ENCODE data around the gene MEIS1. TPM values are rescaled to one million over a fixed set of nuclear protein-coding genes. Genes with fewer than 3 reads are reported as not detected.

MEIS1 gene
- total RNA-seq, 1 donor from 2014 or later = 107 TPM

- Mint-ChIP-seq H3K9me3 (no peaks in the 10 kb centered on the region), H3K36me3 (ENCODE audit: low read depth) (no peaks in the 10 kb centered on the region), H3K4me3 (no peak overlapping the region), H3K27ac (ENCODE audit: unreplicated experiment) (no peak overlapping the region), H3K27me3 (ENCODE audit: low read depth) (peaks cover 60% of the 10 kb centered on the region), H3K4me1 (peaks cover 39% of the 10 kb centered on the region)
- no peak for DNase-seq (ENCODE audit: low read depth, low spot score)
- TF ChIP-seq CTCF (conservative IDR thresholded peaks at IDR 0.05) = peak; percentile 42
These were observed 11.4 kb upstream of the MEIS1 start for GRCh38 chr2:66423391-66424124.

DNA sequence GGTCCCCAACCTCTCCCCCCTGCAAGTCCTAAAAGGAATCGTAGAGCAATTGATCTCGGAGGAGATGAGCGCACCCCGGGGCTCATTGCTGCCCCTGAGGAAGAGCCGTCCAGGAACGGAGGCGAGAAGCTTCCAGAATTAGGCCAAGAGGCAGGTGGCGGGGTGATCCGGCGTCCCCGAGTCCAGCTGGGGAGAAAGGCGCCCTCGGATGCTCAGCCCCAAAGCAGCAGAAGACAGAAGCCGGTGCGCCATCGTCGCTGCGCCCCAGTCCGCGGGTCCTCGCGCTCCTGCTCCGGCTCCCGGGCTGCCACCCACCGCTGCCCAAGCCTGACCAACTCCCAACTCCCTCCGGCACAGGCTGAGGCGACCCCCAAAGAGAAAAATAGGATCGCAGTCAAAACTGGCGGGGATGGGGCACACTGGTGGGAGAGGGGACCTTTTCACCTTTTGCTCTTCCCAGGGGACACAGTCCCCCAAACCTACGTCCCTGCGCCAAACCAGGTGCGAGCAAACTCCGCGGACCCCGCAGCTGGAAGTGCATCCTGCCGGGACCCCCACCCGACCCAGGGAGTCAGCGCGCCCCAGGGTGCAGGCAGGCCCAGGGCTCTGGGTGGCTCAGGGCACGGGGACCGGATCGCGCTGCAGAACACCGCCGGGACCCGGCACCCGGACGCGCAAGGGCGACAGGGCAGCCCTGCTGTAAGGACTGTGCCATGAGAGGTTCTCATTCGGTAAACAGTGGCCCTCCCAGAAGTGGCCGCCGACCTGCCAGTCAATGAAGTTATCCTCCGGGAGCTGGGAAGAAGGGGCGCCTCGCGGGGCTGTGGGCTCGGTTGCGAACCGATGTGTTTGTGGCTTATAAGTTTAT is 8.4 kb upstream of the MEIS1 start:
- peak overlapping the region; percentile 92 for H3K4me3 Mint-ChIP-seq
- no peak for TF ChIP-seq CTCF (conservative IDR thresholded peaks at IDR 0.05)
- peaks cover 48% of the 10 kb centered on the region for H3K4me1 Mint-ChIP-seq
- no peaks in the 10 kb centered on the region for H3K36me3 Mint-ChIP-seq (ENCODE audit: low read depth)
- H3K9me3 Mint-ChIP-seq = no peaks in the 10 kb centered on the region
- no peak for DNase-seq (ENCODE audit: low read depth, low spot score)
- H3K27ac Mint-ChIP-seq (ENCODE audit: unreplicated experiment) = no peak overlapping the region
- H3K27me3 Mint-ChIP-seq (ENCODE audit: low read depth) = peaks cover 85% of the 10 kb centered on the region

DNA sequence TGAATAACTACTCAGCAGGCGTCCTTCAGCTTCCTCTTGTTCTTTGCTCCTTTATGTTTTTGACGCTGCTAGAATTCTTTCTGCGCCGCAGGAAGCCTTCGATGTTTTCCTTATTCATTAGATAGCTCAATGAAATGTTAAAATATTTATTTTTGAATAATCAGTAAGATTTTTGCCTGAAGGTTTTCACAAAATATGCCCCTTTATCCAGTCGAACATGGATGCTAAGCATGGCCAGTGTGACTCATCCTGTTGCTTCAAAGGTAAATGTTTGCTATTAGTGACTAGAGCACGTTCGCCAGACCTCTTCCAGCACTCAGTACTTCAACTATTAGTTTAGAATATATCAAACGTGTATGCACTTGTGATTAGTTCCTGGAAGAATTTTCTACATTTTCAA is 7.6 kb upstream of the MEIS1 start:
- Mint-ChIP-seq H3K4me3 (peak overlapping the region; percentile 92), H3K4me1 (peaks cover 51% of the 10 kb centered on the region), H3K27me3 (ENCODE audit: low read depth) (peaks cover 85% of the 10 kb centered on the region), H3K27ac (ENCODE audit: unreplicated experiment) (no peak overlapping the region), H3K9me3 (no peaks in the 10 kb centered on the region), H3K36me3 (ENCODE audit: low read depth) (no peaks in the 10 kb centered on the region)
- no peak for DNase-seq (ENCODE audit: low read depth, low spot score)
- no peak for TF ChIP-seq CTCF (conservative IDR thresholded peaks at IDR 0.05)

- H3K27me3 Mint-ChIP-seq (ENCODE audit: low read depth) = peaks cover 91% of the 10 kb centered on the region
- no peak for DNase-seq (ENCODE audit: low read depth, low spot score)
- no peak overlapping the region for H3K27ac Mint-ChIP-seq (ENCODE audit: unreplicated experiment)
- peak; percentile 87 for TF ChIP-seq CTCF (conservative IDR thresholded peaks at IDR 0.05)
- H3K36me3 Mint-ChIP-seq (ENCODE audit: low read depth) = no peaks in the 10 kb centered on the region
- peaks cover 59% of the 10 kb centered on the region for H3K4me1 Mint-ChIP-seq
- peak overlapping the region; percentile 83 for H3K4me3 Mint-ChIP-seq
- no peaks in the 10 kb centered on the region for H3K9me3 Mint-ChIP-seq
These were observed 5.8 kb upstream of the MEIS1 start for GRCh38 chr2:66428986-66429612.

DNA sequence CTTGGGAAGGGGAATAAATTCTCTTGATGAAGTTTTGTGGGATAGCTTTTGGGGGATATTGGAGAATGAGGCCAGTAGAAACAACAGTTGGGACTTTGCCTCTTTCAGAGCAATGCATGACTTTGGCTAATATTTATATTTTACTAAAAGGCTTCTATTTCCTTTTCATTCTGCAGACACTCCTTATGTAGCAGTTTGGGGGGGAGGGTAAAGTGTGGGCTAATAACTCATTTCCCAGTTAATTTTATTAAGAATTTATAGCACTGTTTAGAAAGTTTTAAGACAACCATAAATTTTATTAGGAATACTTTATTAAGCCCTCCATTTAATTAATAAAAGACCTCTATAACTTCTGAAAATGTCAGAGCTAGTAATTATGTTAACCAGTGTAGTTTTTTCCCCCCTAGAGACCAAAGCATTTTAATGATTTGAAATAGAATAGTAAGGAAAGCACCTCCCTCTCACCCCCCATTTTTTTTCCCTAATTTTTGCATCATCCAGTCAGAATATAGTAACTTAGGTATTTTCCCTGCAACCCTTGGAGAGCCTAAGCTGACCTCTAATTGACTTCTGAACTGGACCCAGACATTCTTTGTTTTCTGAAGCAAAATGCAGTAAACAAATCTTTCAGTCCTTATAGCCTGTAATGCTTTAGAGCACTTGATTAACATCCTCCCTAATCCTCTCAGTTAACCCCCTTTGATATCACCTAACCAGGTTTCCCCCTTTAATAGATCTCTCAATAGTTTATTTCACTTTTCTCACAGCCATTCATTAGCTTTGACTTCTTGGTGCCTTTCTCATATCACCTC is 5.0 kb upstream of the MEIS1 start:
- Mint-ChIP-seq H3K9me3 (no peaks in the 10 kb centered on the region), H3K36me3 (ENCODE audit: low read depth) (peaks cover under 1% of the 10 kb centered on the region), H3K27me3 (ENCODE audit: low read depth) (peaks cover 88% of the 10 kb centered on the region), H3K4me1 (peaks cover 54% of the 10 kb centered on the region), H3K27ac (ENCODE audit: unreplicated experiment) (no peak overlapping the region), H3K4me3 (peak overlapping the region; percentile 4)
- TF ChIP-seq CTCF (conservative IDR thresholded peaks at IDR 0.05) = no peak
- no peak for DNase-seq (ENCODE audit: low read depth, low spot score)

All from neural crest cell (in vitro differentiated cells).